Body of pancreas (tissue), 4 donors: ENCODE results near the gene ADGRV1.

Experiments
- CTCF ChIP-seq, 7 experiments: fragments of 450-650 bp in 4 of 7; fragments of 200-600 bp in 3 of 7; sonication (generic) in 3 of 7; IDR thresholded peaks; one replicate each; pipeline ENCODE4 v1.5.1; 2016 to 2019; ENCODE audit warnings: antibody characterized with exemption in 7 of 7
- POLR2A ChIP-seq, 3 donors: fragments of 450-650 bp; IDR thresholded peaks; one replicate each; pipeline ENCODE4 v1.6.1; 2016; ENCODE audit warnings: antibody characterized with exemption in 3 of 3, mild to moderate bottlenecking in 2 of 3

GRCh38 chr5:90682278-90682677 lies 123.7 kb downstream of the ADGRV1 start:
- no peak for TF ChIP-seq CTCF (IDR thresholded peaks at IDR 0.05)
- TF ChIP-seq POLR2A (IDR thresholded peaks at IDR 0.05) = no peak
